Measurements from ENCODE around the gene UNC5CL.

DNA sequence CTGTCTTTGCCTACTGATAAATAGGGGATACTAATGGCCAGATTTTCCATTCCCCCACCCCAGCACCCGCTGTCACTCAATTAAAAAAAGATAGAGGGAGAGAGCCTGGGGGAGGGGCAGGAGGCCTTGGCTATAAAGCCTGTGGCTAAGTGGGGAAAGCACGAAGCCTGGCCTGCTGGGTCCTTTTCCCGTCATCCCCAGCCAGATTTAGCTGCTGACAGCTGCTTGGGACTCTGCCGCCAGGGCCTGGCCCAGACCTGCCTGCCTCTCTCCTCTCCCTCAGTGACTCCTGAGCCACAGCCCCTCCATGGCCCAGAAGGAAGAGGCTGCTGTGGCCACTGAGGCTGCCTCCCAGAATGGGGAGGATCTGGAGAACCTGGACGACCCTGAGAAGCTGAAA is 14.0 kb upstream of the UNC5CL start, which contains the start of gene APOBEC2:
- TF ChIP-seq, protein P1, sequence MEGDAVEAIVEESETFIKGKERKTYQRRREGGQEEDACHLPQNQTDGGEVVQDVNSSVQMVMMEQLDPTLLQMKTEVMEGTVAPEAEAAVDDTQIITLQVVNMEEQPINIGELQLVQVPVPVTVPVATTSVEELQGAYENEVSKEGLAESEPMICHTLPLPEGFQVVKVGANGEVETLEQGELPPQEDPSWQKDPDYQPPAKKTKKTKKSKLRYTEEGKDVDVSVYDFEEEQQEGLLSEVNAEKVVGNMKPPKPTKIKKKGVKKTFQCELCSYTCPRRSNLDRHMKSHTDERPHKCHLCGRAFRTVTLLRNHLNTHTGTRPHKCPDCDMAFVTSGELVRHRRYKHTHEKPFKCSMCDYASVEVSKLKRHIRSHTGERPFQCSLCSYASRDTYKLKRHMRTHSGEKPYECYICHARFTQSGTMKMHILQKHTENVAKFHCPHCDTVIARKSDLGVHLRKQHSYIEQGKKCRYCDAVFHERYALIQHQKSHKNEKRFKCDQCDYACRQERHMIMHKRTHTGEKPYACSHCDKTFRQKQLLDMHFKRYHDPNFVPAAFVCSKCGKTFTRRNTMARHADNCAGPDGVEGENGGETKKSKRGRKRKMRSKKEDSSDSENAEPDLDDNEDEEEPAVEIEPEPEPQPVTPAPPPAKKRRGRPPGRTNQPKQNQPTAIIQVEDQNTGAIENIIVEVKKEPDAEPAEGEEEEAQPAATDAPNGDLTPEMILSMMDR (IDR thresholded peaks at IDR 0.05), result no peak
- TF ChIP-seq POLR2A (IDR thresholded peaks at IDR 0.05) (no peak), EP300 (IDR thresholded peaks at IDR 0.05) (no peak)
